Urinary bladder (tissue), 4 donors: ENCODE data around the gene INO80. TPM values are rescaled to one million over a fixed set of nuclear protein-coding genes. Genes with fewer than 3 reads are reported as not detected.
"Not testable (repeated sequence)": the region's sequence is repeated elsewhere in the genome, so short reads cannot be mapped to it uniquely, and the experiment has no call there.

Experiments used
- DNase-seq: peaks from one replicate; pipeline ENCODE4 v3.0.0-alpha.2; 2015; ENCODE audit errors: extremely low spot score
- H3K27ac ChIP-seq: one replicate; pipeline ENCODE4 v1.5.1; 2013; ENCODE audit warnings: low read depth, mild to moderate bottlenecking, moderate library complexity
- H3K36me3 ChIP-seq: one replicate; pipeline ENCODE4 v1.6.1; 2013; ENCODE audit warnings: mild to moderate bottlenecking, moderate library complexity; ENCODE audit not compliant: insufficient read depth
- H3K4me1 ChIP-seq: one replicate; pipeline ENCODE4 v1.6.1; 2013; ENCODE audit warnings: mild to moderate bottlenecking, moderate library complexity; ENCODE audit not compliant: insufficient read depth
- H3K4me3 ChIP-seq: one replicate; pipeline ENCODE4 v1.5.1; 2013; ENCODE audit warnings: low read depth, low read length
- WGBS: extraction: QIAGEN DNeasy Blood & Tissue Kit; methylation state at CpG from one replicate; pipeline ENCODE4 v1.1.7; 2013; 5-methylcytosine and 5-hydroxymethylcytosine counted together
- polyA plus RNA-seq: library from polyadenylated mRNA; stranded (reverse); fragments of 200-250 nt; gene quantifications from one replicate; pipeline ENCODE4 v1.2.3, GENCODE V29; 2013
- total RNA-seq: library from RNA; depleted of rRNA; stranded (reverse); fragments of >200 nt; gene quantifications from one replicate; pipeline ENCODE4 v1.2.3, GENCODE V29; 2014
- donor health status: healthy with polysubstance abuse.
- donor health status: healthy.

Gene INO80
- total and polyA plus RNA-seq, 2 donors, result 16.1 to 36.6 TPM

- WGBS, result 81% methylated on average over 7 of the region's 7 CpGs
- no peak overlapping the region for H3K4me3 ChIP-seq
- no peak for DNase-seq
- no peaks in the 10 kb centered on the region for H3K36me3 ChIP-seq
- H3K27ac ChIP-seq, result no peak overlapping the region
- peaks cover 3% of the 10 kb centered on the region for H3K4me1 ChIP-seq
Observed at GRCh38 chr15:40968290-40969085, 147.6 kb downstream of the INO80 start.

GRCh38 chr15:40964634-40965033 lies 151.4 kb downstream of the INO80 start:
- no peak overlapping the region for H3K27ac ChIP-seq
- no peak overlapping the region for H3K4me3 ChIP-seq
- H3K4me1 ChIP-seq, result peaks cover 3% of the 10 kb centered on the region
- no peak for DNase-seq
- 89% methylated on average over 13 of the region's 13 CpGs for WGBS
- no peaks in the 10 kb centered on the region for H3K36me3 ChIP-seq

GRCh38 chr15:40964006-40964405 lies 152.1 kb downstream of the INO80 start:
- H3K4me1 ChIP-seq, result peaks cover 3% of the 10 kb centered on the region
- no peaks in the 10 kb centered on the region for H3K36me3 ChIP-seq
- WGBS, result 86% methylated on average over 8 of the region's 8 CpGs
- H3K4me3 ChIP-seq, result no peak overlapping the region
- no peak for DNase-seq
- H3K27ac ChIP-seq, result no peak overlapping the region

- 93% methylated on average over 12 of the region's 12 CpGs for WGBS
- no peaks in the 10 kb centered on the region for H3K36me3 ChIP-seq
- no peak for DNase-seq
Observed at GRCh38 chr15:40963201-40963600, 152.9 kb downstream of the INO80 start.

GRCh38 chr15:40962317-40962716 lies 153.8 kb downstream of the INO80 start:
- H3K4me3 ChIP-seq, H3K36me3 ChIP-seq, H3K27ac ChIP-seq, DNase-seq, H3K4me1 ChIP-seq: not testable (repeated sequence)
- 96% methylated on average over 14 of the region's 14 CpGs for WGBS

More at GRCh38 chr15:40963201-40963600, 152.9 kb downstream of the INO80 start:
- no peak overlapping the region for H3K27ac ChIP-seq
- no peak overlapping the region for H3K4me3 ChIP-seq
- H3K4me1 ChIP-seq, result peaks cover 3% of the 10 kb centered on the region

GRCh38 chr15:40961740-40962139 lies 154.3 kb downstream of the INO80 start:
- not testable (repeated sequence) for H3K27ac ChIP-seq, H3K4me1 ChIP-seq, H3K36me3 ChIP-seq, H3K4me3 ChIP-seq, DNase-seq
- 93% methylated on average over 25 of the region's 25 CpGs for WGBS

- H3K36me3 ChIP-seq, result no peaks in the 10 kb centered on the region
- H3K4me1 ChIP-seq, result peaks cover under 1% of the 10 kb centered on the region
- DNase-seq, result no peak
- no peak overlapping the region for H3K4me3 ChIP-seq
- no peak overlapping the region for H3K27ac ChIP-seq
- 83% methylated on average over 11 of the region's 11 CpGs for WGBS
Observed at GRCh38 chr15:40960925-40961324, 155.2 kb downstream of the INO80 start.

GRCh38 chr15:40960151-40960885 lies 155.8 kb downstream of the INO80 start:
- Histone ChIP-seq H3K36me3 (no peaks in the 10 kb centered on the region), H3K27ac (no peak overlapping the region), H3K4me3 (no peak overlapping the region), H3K4me1 (no peaks in the 10 kb centered on the region)
- 90% methylated on average over 16 of the region's 16 CpGs for WGBS
- DNase-seq, result no peak

- Histone ChIP-seq H3K27ac (no peak overlapping the region), H3K4me1 (no peaks in the 10 kb centered on the region), H3K36me3 (no peaks in the 10 kb centered on the region), H3K4me3 (no peak overlapping the region)
- no peak for DNase-seq
- WGBS, result 86% methylated on average over 22 of the region's 22 CpGs
Observed at GRCh38 chr15:40959331-40960141, 156.5 kb downstream of the INO80 start.

- no peaks in the 10 kb centered on the region for H3K36me3 ChIP-seq
- 91% methylated on average over 8 of the region's 8 CpGs for WGBS
- no peak for DNase-seq
- no peak overlapping the region for H3K4me3 ChIP-seq
- H3K4me1 ChIP-seq, result no peaks in the 10 kb centered on the region
- no peak overlapping the region for H3K27ac ChIP-seq
Observed at GRCh38 chr15:40958723-40959122, 157.4 kb downstream of the INO80 start.

- no peak overlapping the region for H3K4me3 ChIP-seq
- H3K4me1 ChIP-seq, result no peaks in the 10 kb centered on the region
- no peaks in the 10 kb centered on the region for H3K36me3 ChIP-seq
- 84% methylated on average over 6 of the region's 6 CpGs for WGBS
- H3K27ac ChIP-seq, result no peak overlapping the region
- no peak for DNase-seq
Observed at GRCh38 chr15:40958146-40958545, 157.9 kb downstream of the INO80 start.

- no peak overlapping the region for H3K4me3 ChIP-seq
- no peaks in the 10 kb centered on the region for H3K4me1 ChIP-seq
- no peak for DNase-seq
- no peaks in the 10 kb centered on the region for H3K36me3 ChIP-seq
- H3K27ac ChIP-seq, result no peak overlapping the region
- 59% methylated on average over 9 of the region's 9 CpGs for WGBS
Observed at GRCh38 chr15:40957581-40958051, 158.5 kb downstream of the INO80 start.

- no peaks in the 10 kb centered on the region for H3K4me1 ChIP-seq
- 91% methylated on average over 4 of the region's 4 CpGs for WGBS
- no peak overlapping the region for H3K4me3 ChIP-seq
- H3K27ac ChIP-seq, result no peak overlapping the region
- H3K36me3 ChIP-seq, result no peaks in the 10 kb centered on the region
- no peak for DNase-seq
Observed at GRCh38 chr15:40957041-40957555, 159.0 kb downstream of the INO80 start.
